ENCODE results near the gene ADCY3.

DNA sequence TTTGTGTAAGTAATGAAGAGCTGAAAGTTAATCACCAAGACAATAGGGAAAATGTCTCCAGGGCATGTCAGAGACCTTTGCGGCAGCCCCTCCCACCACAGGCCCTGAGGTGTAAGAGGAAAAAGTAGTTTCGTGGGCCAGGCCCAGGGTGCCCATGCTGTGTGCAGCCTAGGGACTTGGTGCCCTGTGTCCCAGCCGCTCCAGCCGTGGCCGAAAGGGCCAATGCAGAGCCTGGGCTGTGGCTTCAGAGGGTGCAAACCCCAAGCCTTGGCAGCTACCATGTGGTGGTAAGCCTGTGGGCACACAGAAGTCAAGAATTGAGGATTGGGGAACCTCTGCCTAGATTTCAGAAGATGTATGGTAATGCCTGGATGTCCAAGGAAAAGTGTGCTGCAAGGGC is 74.3 kb downstream of the ADCY3 start:
- TF ChIP-seq, protein P1, sequence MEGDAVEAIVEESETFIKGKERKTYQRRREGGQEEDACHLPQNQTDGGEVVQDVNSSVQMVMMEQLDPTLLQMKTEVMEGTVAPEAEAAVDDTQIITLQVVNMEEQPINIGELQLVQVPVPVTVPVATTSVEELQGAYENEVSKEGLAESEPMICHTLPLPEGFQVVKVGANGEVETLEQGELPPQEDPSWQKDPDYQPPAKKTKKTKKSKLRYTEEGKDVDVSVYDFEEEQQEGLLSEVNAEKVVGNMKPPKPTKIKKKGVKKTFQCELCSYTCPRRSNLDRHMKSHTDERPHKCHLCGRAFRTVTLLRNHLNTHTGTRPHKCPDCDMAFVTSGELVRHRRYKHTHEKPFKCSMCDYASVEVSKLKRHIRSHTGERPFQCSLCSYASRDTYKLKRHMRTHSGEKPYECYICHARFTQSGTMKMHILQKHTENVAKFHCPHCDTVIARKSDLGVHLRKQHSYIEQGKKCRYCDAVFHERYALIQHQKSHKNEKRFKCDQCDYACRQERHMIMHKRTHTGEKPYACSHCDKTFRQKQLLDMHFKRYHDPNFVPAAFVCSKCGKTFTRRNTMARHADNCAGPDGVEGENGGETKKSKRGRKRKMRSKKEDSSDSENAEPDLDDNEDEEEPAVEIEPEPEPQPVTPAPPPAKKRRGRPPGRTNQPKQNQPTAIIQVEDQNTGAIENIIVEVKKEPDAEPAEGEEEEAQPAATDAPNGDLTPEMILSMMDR (IDR thresholded peaks at IDR 0.05; ENCODE audit: borderline replicate concordance, extremely low read depth, low read length, poor library complexity, severe bottlenecking): no peak
- TF ChIP-seq EZH2 (IDR thresholded peaks at IDR 0.05; ENCODE audit: borderline replicate concordance, low read depth, low read length, severe bottlenecking): no peak

Data from DND-41 (cell line).